Cerebellar nuclear complex (tissue), 1 donor: Measurements from ENCODE around the gene UGT1A9.
"Not testable (repeated sequence)": the region's sequence is repeated elsewhere in the genome, so short reads cannot be mapped to it uniquely, and the experiment has no call there.

ENCODE experiments used
- DNase-seq, 2 experiments: peaks; one replicate each; lab custom pipeline; 2025; lab: John Stamatoyannopoulos, UW

UGT1A9 gene

GRCh38 chr2:233711312-233712008, 39.8 kb downstream of the UGT1A9 start:
- peak in 1 of 2 experiments; percentile 2 for DNase-seq

DNA sequence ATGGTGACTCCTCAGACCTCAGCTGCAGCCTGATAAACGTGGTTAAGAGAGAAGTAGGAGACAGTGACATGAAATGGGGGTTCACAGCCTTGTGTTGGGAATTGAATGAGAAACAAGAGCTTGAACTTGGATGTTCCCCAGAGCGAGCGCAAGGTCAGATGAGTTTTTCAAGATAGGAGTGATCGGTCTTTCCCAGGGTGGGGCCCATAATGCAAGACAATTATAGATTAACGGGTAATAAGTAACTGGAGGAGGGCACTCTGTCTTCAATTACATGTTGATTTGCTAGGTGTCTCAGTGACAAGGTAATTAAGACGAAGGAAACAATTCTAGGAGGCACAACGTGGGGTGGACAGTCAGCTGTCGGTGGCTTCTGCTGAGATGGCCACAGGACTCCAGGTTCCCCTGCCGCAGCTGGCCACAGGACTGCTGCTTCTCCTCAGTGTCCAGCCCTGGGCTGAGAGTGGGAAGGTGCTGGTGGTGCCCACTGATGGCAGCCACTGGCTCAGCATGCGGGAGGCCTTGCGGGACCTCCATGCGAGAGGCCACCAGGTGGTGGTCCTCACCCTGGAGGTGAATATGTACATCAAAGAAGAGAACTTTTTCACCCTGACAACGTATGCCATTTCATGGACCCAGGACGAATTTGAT, 41.0 kb downstream of the UGT1A9 start, which contains the start of gene UGT1A5:
UGT1A5 (plus strand) TSS at position 297 of the 651 bp plus-strand sequence; CDS start at position 382, 85 bp downstream.
- no peak for DNase-seq

DNA sequence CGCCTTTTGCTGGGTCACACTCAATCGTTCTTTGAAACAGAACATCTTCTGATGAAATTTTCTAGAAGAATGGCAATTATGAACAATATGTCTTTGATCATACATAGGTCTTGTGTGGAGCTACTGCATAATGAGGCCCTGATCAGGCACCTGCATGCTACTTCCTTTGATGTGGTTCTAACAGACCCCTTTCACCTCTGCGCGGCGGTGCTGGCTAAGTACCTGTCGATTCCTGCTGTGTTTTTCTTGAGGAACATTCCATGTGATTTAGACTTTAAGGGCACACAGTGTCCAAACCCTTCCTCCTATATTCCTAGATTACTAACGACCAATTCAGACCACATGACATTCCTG, 41.5 kb downstream of the UGT1A9 start:
- DNase-seq = no peak

DNA sequence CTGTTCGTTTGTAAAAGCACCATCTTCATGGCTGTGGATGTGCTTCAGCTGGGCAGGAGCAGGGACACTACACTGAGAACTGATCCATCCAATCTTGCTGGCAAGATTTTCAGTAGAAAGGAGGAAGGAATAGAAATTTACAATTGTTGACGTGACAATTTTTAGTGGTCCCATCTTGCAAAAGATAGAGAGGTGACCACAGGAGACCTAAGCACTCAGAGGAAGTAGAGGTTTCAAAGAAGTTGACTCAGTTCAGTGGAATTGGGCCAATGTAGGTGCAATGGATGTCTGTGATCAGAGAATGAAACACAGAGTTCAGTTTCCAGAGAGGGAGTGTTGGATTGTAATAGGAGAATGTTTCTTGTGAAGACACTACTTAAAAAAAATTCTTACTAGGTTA, 42.4 kb downstream of the UGT1A9 start:
- no peak for DNase-seq

- DNase-seq = no peak
Measured at GRCh38 chr2:233718552-233718951, 46.9 kb downstream of the UGT1A9 start, which contains the start of gene UGT1A4. Gene UGT1A4, plus strand, starts transcription at chr2:233718736. Its CDS starts 85 bp downstream, at chr2:233718821.

DNA sequence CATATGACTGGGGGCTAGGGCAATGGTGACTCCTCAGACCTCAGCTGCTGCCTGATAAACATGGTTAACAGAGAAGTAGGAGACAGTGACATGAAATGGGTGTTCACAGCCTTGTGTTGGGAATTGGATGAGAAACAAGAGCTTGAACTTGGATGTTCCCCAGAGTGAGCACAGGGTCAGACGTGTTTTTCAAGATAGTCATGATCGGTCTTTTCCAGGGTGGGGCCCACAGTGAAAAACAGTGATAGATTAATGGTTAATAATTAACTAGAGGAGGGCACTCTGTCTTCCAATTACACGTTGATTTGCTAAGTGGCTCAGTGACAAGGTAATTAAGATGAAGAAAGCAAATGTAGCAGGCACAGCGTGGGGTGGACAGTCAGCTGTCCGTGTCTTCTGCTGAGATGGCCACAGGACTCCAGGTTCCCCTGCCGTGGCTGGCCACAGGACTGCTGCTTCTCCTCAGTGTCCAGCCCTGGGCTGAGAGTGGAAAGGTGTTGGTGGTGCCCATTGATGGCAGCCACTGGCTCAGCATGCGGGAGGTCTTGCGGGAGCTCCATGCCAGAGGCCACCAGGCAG, 57.1 kb downstream of the UGT1A9 start, which contains the start of gene UGT1A3:
UGT1A3 (plus strand) TSS at position 320 of the 579 bp plus-strand sequence; CDS start at position 405, 85 bp downstream.
- DNase-seq = no peak

- not testable (repeated sequence) for DNase-seq
Measured at GRCh38 chr2:233736868-233737653, 65.4 kb downstream of the UGT1A9 start.

GRCh38 chr2:233740870-233741269, 69.2 kb downstream of the UGT1A9 start:
- DNase-seq = no peak

- no peak for DNase-seq
Measured at GRCh38 chr2:233743464-233744259, 72.0 kb downstream of the UGT1A9 start.

DNA sequence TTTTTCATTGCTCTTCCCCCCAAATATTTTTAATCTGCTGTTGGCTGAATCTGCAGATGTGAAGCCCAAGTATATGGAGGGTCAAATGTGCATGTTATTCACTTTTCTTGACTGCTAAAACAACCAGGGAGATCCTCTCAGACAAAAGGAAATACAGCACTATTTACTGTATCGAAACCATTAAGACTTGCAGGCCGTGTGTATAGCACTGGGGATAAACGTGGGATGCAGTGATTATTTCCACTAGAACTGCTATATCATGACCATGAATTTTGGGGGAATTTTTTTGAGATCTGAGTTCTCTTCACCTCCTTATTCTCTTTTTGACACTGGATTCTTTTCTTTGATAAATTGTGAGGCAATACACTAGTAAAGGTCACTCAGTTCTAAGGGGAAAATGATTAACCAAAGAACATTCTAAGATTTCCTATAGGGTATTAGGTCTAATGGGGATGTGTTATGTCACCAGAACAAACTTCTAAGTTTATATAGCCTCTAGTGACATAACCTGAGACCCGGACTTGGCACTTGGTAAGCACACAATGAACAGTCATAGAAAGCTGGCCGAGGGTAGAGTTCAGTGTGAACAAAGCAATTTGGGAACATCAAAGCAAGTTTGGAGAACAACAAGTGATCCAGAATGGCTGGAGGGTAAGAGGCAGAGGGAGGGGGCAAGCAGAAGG, 73.5 kb downstream of the UGT1A9 start:
- DNase-seq = no peak

- DNase-seq = not testable (repeated sequence)
Measured at GRCh38 chr2:233745838-233746237, 74.1 kb downstream of the UGT1A9 start.

GRCh38 chr2:233746475-233747282, 75.0 kb downstream of the UGT1A9 start:
- no peak for DNase-seq

DNA sequence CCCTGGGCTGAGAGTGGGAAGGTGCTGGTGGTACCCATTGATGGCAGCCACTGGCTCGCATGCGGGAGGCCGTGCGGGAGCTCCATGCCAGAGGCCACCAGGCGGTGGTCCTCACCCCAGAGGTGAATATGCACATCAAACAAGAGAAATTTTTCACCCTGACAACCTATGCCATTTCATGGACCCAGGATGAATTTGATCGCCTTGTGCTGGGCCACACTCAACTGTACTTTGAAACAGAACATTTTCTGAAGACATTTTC, 75.5 kb downstream of the UGT1A9 start:
- no peak for DNase-seq

GRCh38 chr2:233750689-233751088, 79.0 kb downstream of the UGT1A9 start:
- DNase-seq = not testable (repeated sequence)

DNA sequence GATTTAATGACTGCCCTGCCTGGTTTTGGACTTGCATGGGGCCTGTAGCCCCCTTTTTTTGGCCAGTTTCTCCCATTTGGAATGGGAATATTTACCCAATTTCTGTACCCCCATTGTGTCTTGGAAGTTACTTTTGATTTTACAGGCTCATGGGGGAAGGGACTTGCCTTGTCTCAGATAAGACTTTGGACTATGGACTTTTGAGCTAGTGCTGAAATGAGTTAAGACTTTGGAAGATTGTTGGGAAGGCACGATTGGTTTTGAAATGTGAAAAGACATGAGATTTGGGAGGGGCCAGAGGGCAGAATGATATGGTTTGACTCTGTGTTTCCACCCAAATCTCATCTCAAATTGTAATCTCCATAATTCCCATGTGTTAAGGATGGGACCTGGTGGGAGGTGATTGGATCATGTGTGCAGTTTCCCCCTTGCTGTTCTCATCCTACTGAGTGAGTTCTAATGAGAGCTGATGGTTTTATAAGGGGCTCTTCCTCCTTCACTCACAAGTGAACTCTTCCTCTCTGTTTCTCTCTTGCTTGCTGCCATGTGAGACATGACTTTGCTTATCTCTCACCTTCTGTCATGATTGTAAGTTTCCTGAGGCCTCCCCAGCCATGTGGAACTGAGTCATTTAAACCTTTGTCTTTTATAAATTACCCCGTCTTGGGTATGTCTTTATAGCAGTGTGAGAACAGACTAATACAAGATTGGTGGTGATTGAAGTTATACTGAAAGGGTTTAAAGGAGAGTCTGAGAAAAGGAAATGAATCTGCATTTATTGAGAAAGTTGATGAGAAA, 79.7 kb downstream of the UGT1A9 start:
- DNase-seq = not testable (repeated sequence)

DNA sequence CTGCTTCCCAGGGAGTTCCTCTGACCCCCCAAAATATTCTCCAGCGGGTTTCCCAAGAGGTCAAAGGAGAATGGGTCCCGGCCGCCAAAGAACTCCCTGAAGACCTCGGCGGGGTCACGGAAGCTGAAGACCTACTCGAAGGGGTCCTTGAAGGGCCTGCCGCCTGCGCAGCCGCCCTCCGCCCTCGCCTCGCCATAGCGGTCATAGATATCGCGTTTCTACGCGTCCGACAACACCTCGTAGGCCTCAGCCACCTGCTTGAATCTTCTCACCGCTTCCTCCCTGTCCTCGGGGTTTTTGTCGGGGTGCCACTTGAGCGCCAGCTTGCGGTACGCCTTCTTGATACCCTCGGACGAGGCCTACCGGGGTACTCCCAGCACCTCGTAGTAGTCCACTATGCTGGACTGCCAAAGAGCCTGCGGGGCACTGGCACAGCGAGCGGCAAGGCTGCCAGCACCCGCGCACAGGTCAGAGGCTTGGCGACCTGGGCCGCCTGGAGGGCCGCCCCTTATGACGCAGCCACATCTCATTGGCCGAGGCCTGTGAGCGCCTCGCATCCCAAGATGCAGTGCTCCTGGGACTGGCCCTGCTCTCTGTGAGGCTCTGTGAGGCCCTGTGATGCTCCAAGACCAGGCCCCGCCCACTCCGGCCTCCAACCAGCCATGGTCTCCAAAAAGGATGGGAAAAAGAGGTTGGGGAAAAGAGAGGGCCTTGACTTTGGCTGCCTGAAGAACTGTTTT, 83.3 kb downstream of the UGT1A9 start:
- DNase-seq = no peak

DNA sequence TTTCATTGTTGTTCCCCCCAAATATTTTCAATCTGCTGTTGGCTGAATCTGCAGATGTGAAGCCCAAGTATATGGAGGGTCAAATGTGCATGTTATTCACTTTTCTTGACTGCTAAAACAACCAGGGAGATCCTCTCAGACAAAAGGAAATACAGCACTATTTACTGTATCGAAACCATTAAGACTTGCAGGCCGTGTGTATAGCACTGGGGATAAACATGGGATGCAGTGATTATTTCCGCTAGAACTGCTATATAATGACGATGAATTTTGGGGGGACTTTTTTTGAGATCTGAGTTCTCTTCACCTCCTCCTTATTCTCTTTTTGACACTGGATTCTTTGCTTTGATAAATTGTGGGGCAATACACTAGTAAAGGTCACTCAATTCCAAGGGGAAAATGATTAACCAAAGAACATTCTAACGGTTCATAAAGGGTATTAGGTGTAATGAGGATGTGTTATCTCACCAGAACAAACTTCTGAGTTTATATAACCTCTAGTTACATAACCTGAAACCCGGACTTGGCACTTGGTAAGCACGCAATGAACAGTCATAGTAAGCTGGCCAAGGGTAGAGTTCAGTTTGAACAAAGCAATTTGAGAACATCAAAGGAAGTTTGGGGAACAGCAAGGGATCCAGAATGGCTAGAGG, 84.9 kb downstream of the UGT1A9 start:
- no peak for DNase-seq

GRCh38 chr2:233758141-233758540, 86.4 kb downstream of the UGT1A9 start:
- DNase-seq = no peak
